Astrocyte (in vitro differentiated cells and primary cell): ENCODE measurements around the gene NPLOC4. TPM values are rescaled to one million over a fixed set of nuclear protein-coding genes. Genes with fewer than 3 reads are reported as not detected.
A peak's percentile ranks its signal among the peaks of the same experiment; 100 is the strongest.

Experiments
- DNase-seq: peaks from one replicate; pipeline ENCODE4 v3.0.0-alpha.2; 2010; ENCODE audit warnings: low read depth
- FAIRE-seq: peaks from 2 replicates; lab custom pipeline; 2011; peaks lifted over from hg19 to GRCh38; lab: Jason Lieb, UNC
- H2AFZ ChIP-seq: 2 replicates; pipeline ENCODE4 v1.6.0; 2012; ENCODE audit warnings: low read depth, low read length, inconsistent platforms
- H3K27ac ChIP-seq: 2 replicates; pipeline ENCODE4 v1.5.1; 2011; ENCODE audit warnings: low read depth, low read length, inconsistent platforms
- H3K27me3 ChIP-seq: 2 replicates; pipeline ENCODE4 v1.6.0; 2011; ENCODE audit warnings: low read length, inconsistent platforms; ENCODE audit not compliant: insufficient read depth
- H3K36me3 ChIP-seq: 2 replicates; pipeline ENCODE4 v1.5.1; 2011; ENCODE audit warnings: low read length, inconsistent platforms; ENCODE audit not compliant: insufficient read depth
- H3K4me1 ChIP-seq: 2 replicates; pipeline ENCODE4 v1.5.1; 2011; ENCODE audit warnings: low read length, inconsistent platforms; ENCODE audit not compliant: insufficient read depth
- H3K4me2 ChIP-seq: 2 replicates; pipeline ENCODE4 v1.6.0; 2012; ENCODE audit warnings: low read length, inconsistent platforms
- H3K4me3 ChIP-seq: 2 replicates; pipeline ENCODE4 v1.5.1; 2011; ENCODE audit warnings: low read depth, mild to moderate bottlenecking, low read length, inconsistent platforms; ENCODE audit not compliant: insufficient read depth
- H3K79me2 ChIP-seq: 2 replicates; pipeline ENCODE4 v1.6.0; 2012; ENCODE audit warnings: mild to moderate bottlenecking, low read length, inconsistent platforms; ENCODE audit not compliant: insufficient read depth
- H3K9ac ChIP-seq: 2 replicates; pipeline ENCODE4 v1.6.0; 2012; ENCODE audit warnings: mild to moderate bottlenecking, low read length, inconsistent platforms
- H3K9me3 ChIP-seq: 2 replicates; pipeline ENCODE4 v1.5.1; 2012; ENCODE audit warnings: low read depth, mild to moderate bottlenecking, low read length, inconsistent platforms; ENCODE audit not compliant: insufficient read depth
- H4K20me1 ChIP-seq: 2 replicates; pipeline ENCODE4 v1.6.0; 2012; ENCODE audit warnings: low read length, inconsistent platforms; ENCODE audit not compliant: insufficient read depth
- H3K27ac Mint-ChIP-seq: one replicate; pipeline ENCODE4 v1.8.0; 2021; ENCODE audit warnings: mild to moderate bottlenecking, mixed read lengths; ENCODE audit not compliant: unreplicated experiment
- H3K27me3 Mint-ChIP-seq: one replicate; pipeline ENCODE4 v1.8.0; 2021; ENCODE audit warnings: low read depth, mixed read lengths; ENCODE audit not compliant: unreplicated experiment
- H3K36me3 Mint-ChIP-seq: one replicate; pipeline ENCODE4 v1.8.0; 2021; ENCODE audit warnings: low read depth, mixed read lengths; ENCODE audit not compliant: unreplicated experiment
- H3K4me1 Mint-ChIP-seq: one replicate; pipeline ENCODE4 v1.8.0; 2021; ENCODE audit warnings: low read depth, mixed read lengths; ENCODE audit not compliant: unreplicated experiment
- H3K4me3 Mint-ChIP-seq: one replicate; pipeline ENCODE4 v1.8.0; 2021; ENCODE audit warnings: mild to moderate bottlenecking, moderate library complexity, mixed read lengths; ENCODE audit not compliant: unreplicated experiment
- H3K9me3 Mint-ChIP-seq: one replicate; pipeline ENCODE4 v1.8.0; 2021; ENCODE audit warnings: mild to moderate bottlenecking, mixed read lengths; ENCODE audit not compliant: unreplicated experiment
- EZH2 ChIP-seq: IDR thresholded peaks from 2 replicates; pipeline ENCODE4 v1.6.1; 2012; ENCODE audit warnings: mild to moderate bottlenecking, low read length, inconsistent platforms; ENCODE audit not compliant: insufficient read depth
- total RNA-seq: library from RNA; stranded (reverse); gene quantifications from 2 replicates; pipeline ENCODE4 v1.2.1, GENCODE V29; 2021
- TF ChIP-seq, protein P1 (sequence below): IDR thresholded peaks from 2 replicates; pipeline ENCODE4 v1.5.1; 2011; ENCODE audit warnings: low read depth, mild to moderate bottlenecking, inconsistent platforms, low read length, moderate library complexity; ENCODE audit not compliant: insufficient read depth

Gene NPLOC4
- total RNA-seq, 1 donor from 2014 or later: 125 TPM

DNA sequence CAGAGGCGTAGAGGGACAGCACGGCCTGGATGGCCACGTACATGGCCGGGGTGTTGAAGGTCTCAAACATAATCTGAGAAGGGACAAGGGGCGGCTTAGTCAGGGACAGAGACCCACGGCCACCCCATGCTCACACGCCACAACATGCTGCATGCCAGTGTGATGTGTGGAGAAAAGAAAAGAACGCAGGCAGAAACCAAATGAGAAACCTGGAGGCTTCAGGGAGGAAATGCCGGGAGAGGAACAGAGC, 125.4 kb downstream of the NPLOC4 start:
- Histone ChIP-seq H3K4me3 (peak overlapping the region; percentile 98), H4K20me1 (peaks cover 58% of the 10 kb centered on the region), H3K4me2 (peak overlapping the region; percentile 98), H3K9ac (peak overlapping the region; percentile 88), H3K36me3 (peaks cover 31% of the 10 kb centered on the region), H3K27me3 (no peaks in the 10 kb centered on the region), H3K4me1 (peaks cover 18% of the 10 kb centered on the region), H3K27ac (peak overlapping the region; percentile 50), H3K79me2 (peaks cover 74% of the 10 kb centered on the region), H3K9me3 (no peaks in the 10 kb centered on the region), H2AFZ (no peak overlapping the region)
- FAIRE-seq (no peak), DNase-seq (no peak)
- peak overlapping the region; percentile 95 for H3K4me3 Mint-ChIP-seq
- H3K27me3 Mint-ChIP-seq: no peaks in the 10 kb centered on the region
- H3K27ac Mint-ChIP-seq: peak overlapping the region; percentile 90
- no peaks in the 10 kb centered on the region for H3K9me3 Mint-ChIP-seq
- H3K36me3 Mint-ChIP-seq: peaks cover 40% of the 10 kb centered on the region
- peaks cover 6% of the 10 kb centered on the region for H3K4me1 Mint-ChIP-seq
- TF ChIP-seq EZH2: no peak
- TF ChIP-seq, protein P1, sequence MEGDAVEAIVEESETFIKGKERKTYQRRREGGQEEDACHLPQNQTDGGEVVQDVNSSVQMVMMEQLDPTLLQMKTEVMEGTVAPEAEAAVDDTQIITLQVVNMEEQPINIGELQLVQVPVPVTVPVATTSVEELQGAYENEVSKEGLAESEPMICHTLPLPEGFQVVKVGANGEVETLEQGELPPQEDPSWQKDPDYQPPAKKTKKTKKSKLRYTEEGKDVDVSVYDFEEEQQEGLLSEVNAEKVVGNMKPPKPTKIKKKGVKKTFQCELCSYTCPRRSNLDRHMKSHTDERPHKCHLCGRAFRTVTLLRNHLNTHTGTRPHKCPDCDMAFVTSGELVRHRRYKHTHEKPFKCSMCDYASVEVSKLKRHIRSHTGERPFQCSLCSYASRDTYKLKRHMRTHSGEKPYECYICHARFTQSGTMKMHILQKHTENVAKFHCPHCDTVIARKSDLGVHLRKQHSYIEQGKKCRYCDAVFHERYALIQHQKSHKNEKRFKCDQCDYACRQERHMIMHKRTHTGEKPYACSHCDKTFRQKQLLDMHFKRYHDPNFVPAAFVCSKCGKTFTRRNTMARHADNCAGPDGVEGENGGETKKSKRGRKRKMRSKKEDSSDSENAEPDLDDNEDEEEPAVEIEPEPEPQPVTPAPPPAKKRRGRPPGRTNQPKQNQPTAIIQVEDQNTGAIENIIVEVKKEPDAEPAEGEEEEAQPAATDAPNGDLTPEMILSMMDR: no peak

DNA sequence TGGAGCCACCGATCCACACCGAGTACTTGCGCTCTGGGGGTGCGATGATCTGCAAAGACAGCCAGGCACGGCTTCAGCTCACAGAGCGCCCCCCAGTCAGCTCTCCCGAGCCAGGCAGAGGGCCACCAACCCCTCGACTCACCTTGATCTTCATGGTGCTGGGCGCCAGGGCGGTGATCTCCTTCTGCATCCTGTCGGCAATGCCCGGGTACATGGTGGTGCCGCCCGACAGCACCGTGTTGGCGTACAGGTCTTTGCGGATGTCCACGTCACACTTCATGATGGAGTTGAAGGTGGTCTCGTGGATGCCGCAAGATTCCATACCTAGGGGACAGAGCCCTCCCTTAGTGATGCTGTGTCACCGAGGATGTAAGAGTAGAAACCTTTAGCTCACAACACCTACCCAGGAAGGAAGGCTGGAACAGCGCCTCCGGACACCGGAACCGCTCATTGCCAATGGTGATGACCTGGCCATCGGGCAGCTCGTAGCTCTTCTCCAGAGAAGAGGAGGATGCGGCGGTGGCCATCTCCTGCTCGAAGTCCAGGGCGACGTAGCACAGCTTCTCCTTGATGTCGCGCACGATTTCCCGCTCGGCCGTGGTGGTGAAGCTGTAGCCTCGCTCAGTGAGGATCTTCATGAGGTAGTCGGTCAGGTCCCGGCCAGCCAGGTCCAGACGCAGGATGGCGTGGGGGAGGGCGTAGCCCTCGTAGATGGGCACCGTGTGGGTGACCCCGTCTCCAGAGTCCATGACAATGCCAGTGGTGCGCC, 125.9 kb downstream of the NPLOC4 start:
- Mint-ChIP-seq H3K27ac (peak overlapping the region; percentile 90), H3K9me3 (no peaks in the 10 kb centered on the region), H3K36me3 (peaks cover 40% of the 10 kb centered on the region), H3K4me1 (peaks cover 2% of the 10 kb centered on the region), H3K4me3 (peak overlapping the region; percentile 95), H3K27me3 (no peaks in the 10 kb centered on the region)
- H3K9me3 ChIP-seq: no peaks in the 10 kb centered on the region
- H3K4me3 ChIP-seq: peak overlapping the region; percentile 98
- H3K36me3 ChIP-seq: peaks cover 31% of the 10 kb centered on the region
- peak overlapping the region; percentile 50 for H3K27ac ChIP-seq
- FAIRE-seq (no peak), DNase-seq (no peak)
- peaks cover 13% of the 10 kb centered on the region for H3K4me1 ChIP-seq
- peak overlapping the region; percentile 98 for H3K4me2 ChIP-seq
- H3K27me3 ChIP-seq: no peaks in the 10 kb centered on the region
- peaks cover 69% of the 10 kb centered on the region for H3K79me2 ChIP-seq
- H3K9ac ChIP-seq: peak overlapping the region; percentile 88
- no peak overlapping the region for H2AFZ ChIP-seq
- peaks cover 53% of the 10 kb centered on the region for H4K20me1 ChIP-seq
- TF ChIP-seq EZH2: no peak
- TF ChIP-seq, protein P1: no peak
